HG03060 (cell line): Measurements from ENCODE around the gene KCNC3.

Source experiments
- ATAC-seq: cut with Tn5 transposase; IDR thresholded peaks from one replicate; pipeline ENCODE4 v1.9.1; 2021; ENCODE audit warnings: low read depth, moderate number of reproducible peaks; ENCODE audit not compliant: unreplicated experiment

KCNC3 gene

DNA sequence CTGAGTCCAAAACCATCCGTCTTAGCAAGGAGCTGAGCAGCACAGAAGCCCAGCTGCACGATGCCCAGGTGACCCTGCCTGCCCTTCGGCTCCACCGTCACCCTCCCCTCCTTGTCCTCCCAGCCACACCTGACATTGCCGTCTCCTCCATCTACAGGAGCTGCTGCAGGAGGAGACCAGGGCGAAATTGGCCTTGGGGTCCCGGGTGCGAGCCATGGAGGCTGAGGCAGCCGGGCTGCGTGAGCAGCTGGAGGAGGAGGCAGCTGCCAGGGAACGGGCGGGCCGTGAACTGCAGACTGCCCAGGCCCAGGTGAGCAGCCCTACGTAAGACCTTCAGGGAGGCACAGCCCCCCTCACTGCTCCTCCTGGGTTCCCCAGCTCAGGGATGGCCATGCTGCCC, 49.1 kb downstream of the KCNC3 start:
- no peak for ATAC-seq

DNA sequence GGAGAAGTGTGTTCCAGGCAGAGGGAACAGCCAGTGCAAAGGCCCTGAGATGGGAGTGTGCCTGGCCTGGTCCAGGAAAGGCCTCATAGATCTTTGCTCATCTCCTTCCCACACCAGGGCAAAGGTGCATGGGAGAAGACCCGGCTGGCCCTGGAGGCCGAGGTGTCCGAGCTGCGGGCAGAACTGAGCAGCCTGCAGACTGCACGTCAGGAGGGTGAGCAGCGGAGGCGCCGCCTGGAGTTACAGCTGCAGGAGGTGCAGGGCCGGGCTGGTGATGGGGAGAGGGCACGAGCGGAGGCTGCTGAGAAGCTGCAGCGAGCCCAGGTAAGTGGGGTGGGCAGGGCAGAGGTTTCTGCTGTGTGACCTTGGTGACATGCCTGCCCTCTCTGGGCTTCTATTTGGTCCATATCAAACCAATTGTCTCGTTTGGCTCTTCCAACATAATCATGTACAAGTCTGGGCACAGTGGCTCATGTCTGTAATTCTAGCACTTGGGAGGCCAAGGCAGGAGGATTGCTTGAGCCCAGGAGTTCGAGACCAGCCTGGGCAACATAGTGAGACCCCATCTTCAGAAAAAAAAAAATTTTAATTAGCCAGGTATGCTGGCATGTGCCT, 51.1 kb downstream of the KCNC3 start:
- no peak for ATAC-seq

DNA sequence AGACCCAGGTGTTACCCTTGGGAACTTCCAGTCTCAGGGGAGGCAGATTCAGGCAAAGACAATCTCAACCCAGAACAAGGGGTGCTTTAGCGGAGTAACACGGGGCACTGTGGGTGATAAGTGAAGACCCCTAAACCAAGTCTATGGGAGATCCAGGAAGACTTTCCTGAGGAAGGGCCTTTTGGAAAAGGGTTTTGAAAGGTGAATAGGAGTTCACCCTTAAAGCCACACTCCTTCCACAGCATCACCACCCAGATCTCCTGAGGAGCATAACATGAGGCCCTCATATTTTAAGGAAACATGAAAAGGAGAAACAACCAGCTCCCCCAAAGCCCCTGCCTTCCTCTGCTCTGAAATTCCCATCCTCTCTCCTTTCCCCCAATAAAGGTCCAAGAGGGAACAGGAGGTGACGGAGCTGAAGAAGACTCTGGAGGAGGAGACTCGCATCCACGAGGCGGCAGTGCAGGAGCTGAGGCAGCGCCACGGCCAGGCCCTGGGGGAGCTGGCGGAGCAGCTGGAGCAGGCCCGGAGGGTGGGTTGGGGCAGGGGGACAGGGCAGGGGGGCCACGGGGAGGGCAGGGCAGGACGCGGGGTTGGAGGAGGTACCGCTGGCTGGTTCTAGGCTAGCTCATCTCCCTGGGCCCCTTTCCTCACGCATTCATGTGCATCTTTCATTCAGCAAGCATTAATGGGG, 52.7 kb downstream of the KCNC3 start:
- ATAC-seq = no peak

DNA sequence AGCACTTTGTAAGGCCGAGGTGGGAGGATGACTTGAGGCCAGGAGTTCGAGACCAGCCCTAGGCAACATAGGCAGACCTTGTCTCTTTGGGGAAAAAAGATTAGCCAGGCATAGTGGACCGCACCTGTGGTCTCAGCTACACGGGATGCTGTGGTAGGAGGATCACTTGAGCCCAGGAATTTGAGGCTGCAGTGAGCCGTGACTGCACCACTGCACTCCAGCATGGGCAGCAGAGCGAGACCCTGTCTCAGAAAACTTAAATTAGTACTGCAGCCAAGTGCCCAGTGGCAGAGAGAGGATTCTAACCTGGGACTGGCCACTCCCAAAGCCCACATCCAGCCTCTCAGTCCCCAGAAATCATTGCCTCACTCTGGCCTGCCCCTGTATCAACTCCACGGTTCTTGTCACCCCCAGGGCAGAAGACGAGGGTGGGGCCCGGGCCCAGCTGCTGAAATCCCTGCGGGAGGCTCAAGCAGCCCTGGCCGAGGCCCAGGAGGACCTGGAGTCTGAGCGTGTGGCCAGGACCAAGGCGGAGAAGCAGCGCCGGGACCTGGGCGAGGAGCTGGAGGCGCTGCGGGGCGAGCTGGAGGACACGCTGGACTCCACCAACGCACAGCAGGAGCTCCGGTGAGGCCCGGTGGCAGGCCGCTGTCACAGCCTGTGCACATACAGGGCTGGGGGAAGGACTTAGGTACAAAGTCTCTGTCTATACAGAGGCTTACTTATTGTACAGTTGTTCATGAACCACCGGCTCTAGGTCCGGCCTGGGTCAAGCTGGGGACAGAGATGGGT, 53.4 kb downstream of the KCNC3 start:
- no peak for ATAC-seq

DNA sequence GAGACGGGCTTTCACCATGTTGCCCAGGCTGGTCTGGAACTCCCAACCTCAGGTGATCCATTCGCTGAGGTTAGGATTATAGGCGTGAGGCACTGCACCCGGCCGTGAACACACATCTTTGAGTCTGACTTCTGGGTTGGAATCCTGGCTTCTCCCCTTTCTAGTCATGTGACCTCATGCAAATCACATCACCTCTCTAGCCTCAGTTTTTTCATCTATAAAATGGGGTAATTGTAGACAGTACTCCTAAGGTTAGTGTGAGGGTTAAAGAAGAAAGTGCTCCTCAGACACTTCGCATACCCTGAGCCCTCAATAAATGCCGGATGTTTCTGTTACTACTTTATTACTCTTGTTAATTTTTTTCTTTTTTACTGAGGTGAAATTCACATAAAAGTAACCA, 55.4 kb downstream of the KCNC3 start:
- no peak for ATAC-seq

DNA sequence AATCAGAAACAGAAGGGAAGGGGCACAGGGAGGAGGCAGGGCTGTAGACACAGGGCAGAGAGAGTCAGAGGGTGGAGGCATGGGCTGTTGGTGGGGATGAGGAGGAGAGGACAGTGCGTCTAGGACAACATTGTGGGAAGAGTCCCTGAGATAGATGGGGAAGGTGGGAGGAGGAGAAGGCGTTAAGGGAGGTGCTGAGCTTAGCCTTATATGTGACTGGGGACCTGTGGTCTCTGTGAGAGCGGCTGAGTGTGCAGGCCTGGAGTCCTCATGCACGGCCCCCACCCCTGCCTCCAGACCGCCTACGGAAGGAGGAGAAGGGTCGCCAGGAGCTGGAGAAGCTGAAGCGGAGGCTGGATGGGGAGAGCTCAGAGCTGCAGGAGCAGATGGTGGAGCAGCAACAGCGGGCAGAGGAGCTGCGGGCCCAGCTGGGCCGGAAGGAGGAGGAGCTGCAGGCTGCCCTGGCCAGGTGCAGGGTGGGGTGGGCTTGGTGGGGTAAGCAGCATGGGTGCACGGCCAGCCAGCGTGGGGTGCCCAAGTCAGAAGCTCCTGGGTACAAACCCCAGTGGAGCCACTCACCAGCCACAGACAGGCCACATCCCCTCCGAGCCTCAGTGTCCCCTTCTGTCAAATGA, 56.8 kb downstream of the KCNC3 start:
- no peak for ATAC-seq

DNA sequence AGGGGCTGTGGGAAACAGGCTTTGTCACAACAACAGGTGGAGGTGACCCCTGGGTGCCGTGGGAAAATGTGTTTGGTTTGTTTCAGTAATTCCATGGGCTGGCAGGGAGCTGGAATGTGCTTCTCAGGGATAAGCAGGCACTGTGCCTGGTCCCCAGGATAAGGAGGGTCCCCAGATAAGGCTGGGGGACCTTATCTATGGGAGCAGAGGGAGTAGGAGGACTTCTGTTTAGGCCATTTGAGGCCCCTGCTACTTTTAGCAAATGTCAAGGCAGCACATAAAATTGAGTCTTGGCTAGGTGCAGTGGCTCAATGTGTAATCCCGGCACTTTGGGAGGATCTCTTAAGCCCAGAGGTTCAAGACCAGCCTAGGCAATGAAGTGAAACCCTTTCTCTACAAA, 59.5 kb downstream of the KCNC3 start:
- no peak for ATAC-seq

DNA sequence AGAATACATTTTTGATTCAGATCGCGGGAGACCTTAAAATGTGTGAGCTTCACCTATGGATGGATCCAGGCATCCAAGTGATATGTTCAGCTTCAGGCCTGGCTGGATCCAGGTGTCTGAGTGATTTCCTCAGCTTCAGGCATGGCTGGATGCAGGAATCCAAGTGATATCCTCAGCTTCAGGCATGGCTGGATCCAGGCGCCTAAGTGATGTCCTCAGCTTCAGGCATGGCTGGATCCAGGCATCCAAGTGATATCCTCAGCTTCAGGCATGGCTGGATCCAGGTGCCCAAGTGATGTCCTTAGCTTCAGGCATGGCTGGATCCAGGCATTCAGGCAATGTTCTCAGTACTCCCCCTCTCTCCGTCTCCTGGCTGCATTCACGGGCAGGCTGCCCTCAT, 60.7 kb downstream of the KCNC3 start:
- no peak for ATAC-seq

DNA sequence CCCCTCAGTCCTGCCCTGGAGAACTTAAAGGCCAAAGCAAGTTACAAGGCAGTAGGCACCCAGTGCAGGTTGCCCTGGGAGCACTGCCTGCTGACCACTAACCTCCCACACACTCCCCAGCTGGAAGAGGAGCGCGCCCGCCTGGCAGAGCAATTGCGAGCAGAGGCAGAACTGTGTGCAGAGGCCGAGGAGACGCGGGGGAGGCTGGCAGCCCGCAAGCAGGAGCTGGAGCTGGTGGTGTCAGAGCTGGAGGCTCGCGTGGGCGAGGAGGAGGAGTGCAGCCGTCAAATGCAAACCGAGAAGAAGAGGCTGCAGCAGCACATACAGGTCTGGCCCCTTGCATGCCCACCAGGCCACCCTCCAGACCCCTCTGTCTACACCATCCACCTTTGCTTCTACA, 61.1 kb downstream of the KCNC3 start:
- no peak for ATAC-seq

DNA sequence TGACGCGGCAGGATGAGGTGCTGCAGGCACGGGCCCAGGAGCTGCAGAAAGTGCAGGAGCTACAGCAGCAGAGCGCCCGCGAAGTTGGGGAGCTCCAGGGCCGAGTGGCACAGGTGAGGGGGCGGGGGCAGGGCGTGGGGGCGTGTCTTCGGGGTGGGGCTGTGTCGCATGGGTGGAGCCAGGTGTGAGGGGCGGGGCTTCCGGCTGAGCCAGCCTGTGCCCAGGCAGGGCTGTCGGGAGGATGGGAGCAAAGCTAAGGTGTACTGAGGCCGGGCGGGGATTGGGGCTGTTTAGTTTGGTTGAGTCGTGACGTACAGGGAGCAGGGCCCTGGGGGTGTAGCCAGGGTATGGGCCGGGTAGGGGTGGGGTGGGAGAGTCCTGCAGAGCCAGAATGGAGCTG, 62.3 kb downstream of the KCNC3 start:
- no peak for ATAC-seq

DNA sequence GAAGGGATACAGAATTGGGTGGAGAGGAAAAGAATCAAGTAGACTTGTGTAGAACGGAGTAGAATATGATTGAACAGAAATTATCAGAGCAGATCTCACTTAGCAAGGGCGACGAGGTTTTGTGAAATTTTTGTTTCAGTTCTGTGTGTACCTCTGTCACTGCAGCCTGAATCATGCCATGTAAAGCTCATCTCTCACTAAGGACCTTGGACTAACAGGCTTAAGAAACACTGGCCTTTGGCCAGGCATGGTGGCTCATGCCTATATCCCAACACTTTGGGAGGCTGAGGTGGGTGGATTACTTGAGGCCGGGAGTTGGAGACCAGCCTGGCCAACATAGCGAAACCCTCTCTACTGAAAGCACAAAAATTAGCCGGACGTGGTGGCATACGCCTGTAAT, 63.1 kb downstream of the KCNC3 start:
- ATAC-seq = no peak

DNA sequence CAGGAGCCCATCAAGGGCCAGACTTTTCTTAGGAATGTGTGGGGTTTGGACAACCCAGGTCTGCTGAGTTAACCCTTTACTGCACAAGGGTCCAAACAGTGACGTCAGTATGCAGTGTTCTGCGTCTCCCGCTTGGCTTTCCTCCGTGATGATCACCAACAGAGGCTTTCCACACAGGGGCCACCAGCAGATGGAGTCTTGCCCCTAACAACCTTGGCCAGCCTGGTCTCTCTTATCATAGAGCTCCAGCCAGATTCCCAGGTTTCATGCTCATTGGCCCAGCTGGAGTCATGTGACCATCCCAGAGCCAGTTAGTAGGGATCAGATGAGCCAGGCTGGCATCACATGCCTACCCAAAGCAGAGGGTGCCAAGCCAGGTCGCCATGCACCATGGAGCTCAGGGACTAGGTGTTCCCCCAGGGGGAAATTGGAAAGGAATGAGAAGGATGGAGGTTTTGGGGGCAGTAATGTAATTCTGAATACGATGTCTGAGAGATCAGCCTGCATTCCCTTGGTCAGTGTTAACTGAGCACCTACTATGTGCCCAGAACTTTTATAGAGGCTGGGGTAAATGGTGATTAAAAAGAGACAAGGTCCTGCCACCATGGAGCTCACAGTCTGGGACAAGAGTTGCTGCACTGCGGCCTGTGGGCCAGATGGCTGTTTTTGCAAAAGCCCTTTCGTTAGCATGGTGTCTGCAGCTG, 64.5 kb downstream of the KCNC3 start:
- ATAC-seq = no peak

DNA sequence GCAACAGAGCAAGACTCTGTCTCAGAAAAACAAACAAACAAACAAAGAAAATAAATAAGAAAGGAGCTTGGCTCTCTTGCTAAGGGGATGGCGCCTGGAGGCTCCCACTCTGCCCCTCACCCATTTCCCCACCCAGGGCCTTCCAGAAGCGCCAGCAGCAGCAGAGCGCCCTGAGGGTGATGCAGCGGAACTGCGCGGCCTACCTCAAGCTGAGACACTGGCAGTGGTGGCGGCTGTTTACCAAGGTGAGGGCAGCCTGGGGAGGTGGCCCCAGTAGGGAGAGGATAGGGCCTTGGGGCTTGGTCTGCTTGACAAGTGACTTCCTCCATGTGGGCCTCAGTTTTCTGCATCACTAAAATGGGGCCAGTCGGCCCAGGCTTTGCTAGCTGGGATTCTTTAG, 66.0 kb downstream of the KCNC3 start:
- no peak for ATAC-seq
